WTC11 (cell line): ENCODE measurements around the gene C11orf65.

Experiments used
- TF ChIP-seq, protein P1 (sequence below): fragments of 200-600 bp; IDR thresholded peaks from 2 replicates; pipeline ENCODE4 v1.8.0; 2022; ENCODE audit warnings: antibody characterized with exemption
- TF ChIP-seq, protein P2 (sequence below): sonication (generic); formaldehyde crosslinking; conservative IDR thresholded peaks from 2 replicates; pipeline ENCODE4 v1.8.1; 2022; ENCODE audit warnings: mild to moderate bottlenecking, missing genetic modification reagents
- TF ChIP-seq, protein P3 (sequence below): sonication (generic); formaldehyde crosslinking; IDR thresholded peaks from 2 replicates; pipeline ENCODE4 v1.8.1; 2022; ENCODE audit warnings: low read depth, mild to moderate bottlenecking, moderate library complexity, missing genetic modification reagents, borderline replicate concordance

DNA sequence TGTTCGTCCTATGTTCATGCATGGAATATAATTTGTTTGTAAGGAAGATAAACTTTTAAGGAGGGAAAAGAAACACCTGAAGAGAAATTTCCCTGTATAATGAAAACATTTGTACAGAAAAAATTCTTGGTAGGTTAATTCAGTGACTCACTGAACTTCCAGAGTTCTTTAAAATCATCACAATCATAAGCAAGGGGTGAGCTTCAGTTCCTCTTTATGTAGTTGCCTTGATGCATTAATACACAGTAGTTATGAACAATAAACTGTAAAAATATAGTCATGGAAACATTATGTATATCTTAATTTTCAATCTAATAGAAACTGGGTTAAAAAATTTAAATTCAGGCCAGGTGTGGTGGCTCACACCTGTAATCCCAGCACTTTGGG is 1.1 kb upstream of the C11orf65 start:
- TF ChIP-seq, protein P1, sequence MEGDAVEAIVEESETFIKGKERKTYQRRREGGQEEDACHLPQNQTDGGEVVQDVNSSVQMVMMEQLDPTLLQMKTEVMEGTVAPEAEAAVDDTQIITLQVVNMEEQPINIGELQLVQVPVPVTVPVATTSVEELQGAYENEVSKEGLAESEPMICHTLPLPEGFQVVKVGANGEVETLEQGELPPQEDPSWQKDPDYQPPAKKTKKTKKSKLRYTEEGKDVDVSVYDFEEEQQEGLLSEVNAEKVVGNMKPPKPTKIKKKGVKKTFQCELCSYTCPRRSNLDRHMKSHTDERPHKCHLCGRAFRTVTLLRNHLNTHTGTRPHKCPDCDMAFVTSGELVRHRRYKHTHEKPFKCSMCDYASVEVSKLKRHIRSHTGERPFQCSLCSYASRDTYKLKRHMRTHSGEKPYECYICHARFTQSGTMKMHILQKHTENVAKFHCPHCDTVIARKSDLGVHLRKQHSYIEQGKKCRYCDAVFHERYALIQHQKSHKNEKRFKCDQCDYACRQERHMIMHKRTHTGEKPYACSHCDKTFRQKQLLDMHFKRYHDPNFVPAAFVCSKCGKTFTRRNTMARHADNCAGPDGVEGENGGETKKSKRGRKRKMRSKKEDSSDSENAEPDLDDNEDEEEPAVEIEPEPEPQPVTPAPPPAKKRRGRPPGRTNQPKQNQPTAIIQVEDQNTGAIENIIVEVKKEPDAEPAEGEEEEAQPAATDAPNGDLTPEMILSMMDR: no peak
- TF ChIP-seq, protein P2, sequence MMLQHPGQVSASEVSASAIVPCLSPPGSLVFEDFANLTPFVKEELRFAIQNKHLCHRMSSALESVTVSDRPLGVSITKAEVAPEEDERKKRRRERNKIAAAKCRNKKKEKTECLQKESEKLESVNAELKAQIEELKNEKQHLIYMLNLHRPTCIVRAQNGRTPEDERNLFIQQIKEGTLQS (CRISPR knock-in tag): no peak
- TF ChIP-seq, protein P3, sequence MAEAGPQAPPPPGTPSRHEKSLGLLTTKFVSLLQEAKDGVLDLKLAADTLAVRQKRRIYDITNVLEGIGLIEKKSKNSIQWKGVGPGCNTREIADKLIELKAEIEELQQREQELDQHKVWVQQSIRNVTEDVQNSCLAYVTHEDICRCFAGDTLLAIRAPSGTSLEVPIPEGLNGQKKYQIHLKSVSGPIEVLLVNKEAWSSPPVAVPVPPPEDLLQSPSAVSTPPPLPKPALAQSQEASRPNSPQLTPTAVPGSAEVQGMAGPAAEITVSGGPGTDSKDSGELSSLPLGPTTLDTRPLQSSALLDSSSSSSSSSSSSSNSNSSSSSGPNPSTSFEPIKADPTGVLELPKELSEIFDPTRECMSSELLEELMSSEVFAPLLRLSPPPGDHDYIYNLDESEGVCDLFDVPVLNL (CRISPR knock-in tag): no peak
